HG03442 (cell line): Measurements from ENCODE around the gene WRAP73.

Experiments used
- ATAC-seq: cut with Tn5 transposase; IDR thresholded peaks from one replicate; pipeline ENCODE4 v1.9.1; 2021; ENCODE audit warnings: mild to moderate bottlenecking, moderate library complexity; ENCODE audit not compliant: unreplicated experiment

Gene WRAP73

DNA sequence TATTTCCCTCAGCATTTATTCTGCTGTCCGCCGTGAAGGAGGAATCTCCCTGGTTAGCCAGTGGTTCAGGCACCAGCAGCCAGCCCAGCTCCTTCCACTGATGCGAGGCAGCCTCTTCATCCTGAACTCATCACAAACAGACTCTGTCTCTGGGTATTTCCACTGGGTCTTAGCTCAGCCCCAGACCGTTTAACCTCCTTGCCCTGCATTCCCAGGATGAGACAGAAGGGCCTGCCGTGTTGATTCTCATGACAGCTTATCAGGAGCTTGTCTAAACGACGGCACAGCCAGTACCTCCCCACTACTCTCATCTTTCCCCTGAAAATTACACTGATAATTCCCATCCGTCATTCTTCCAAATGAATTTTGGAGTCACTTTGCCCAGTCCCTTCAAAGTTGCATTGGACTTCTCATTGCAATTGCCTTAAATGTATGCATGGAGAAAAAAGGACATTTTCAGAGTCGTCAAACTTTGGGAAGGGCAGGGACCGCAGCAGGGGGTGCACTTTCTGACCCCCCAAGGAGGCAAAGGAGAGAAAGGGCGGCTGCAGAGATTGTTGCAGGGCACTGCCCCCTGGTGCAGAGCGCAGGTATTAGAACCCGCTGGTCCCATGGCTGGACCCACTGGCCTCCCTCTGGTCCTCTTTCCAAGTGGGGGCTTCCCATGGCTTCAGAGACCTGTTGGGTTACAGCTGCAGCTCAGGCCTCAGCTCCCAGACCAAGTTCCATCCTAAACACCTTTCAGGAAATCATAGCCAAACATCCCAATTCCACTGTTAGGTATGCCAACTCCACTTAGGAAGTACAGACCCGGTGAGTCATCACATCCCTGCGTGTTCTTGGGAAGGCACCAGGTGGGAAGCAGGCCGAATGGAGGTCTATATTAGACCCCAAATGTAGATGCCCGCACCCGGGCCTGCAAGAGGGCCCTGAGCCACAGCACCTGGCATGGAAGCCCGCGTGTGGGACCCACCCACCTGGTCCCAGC is 34.9 kb downstream of the WRAP73 start:
- no peak for ATAC-seq

DNA sequence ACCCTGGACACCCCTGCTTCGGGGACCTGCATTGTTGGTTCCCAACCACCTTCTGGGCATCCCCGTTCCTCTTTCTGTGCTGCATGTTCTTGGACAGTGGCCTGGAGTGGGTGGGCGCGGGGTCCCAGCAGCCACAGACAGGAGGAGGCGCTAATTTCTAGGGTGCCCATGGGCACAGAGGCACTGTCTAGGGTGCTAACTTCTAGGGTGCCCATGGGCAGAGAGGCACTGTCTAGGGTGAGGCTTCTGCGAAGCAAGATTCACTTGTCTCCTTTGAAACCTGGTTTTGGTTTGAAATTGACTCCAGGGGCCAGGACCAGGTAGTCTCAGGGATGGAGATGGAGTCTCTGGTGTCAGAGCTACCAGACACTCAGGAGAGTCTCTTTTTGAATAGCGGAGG is 37.8 kb downstream of the WRAP73 start:
- ATAC-seq = no peak

DNA sequence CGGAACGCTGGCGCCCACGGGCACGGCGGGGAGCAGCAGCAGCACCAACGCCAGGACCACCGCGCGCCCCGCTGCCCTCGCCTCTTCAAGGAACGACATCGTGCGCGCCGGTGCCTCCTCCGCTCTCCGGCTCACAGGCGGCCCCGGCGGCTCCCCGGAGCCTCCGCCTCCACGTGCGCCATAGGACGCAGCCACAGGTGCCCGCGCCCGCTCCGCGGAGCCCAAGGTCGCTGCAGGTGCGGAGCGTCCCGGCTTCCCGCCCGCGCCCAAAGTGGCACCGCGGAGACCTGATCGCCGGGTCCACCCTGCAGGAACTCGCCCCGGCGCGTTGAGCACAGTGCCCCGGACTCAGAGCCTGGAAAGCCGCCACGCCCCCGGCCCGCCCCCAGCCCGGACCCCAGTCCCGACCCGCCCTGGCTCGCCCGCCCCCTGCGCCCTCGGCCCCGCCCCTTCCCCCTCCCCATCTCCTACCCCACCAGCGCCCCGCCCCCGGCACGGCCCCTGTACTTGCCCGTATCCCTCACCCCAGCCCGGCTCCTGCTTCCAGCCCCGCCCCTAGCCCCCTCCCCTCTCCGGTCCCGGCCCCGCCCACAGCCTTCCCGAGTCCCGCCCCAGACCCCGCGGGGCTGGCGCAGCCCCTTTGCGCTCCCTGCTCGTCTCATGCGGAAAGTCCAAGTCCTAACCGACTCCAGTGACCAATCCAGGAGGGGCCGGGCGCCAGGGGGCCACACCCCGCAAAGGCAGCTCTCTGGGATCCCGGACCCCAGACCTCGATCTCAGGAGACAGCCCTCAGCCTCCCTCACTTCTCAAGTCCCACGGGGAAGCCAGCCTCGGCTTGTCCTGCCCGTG is 38.5 kb downstream of the WRAP73 start, which contains the start of gene MEGF6:
Gene MEGF6, minus strand, starts transcription at position 339 of the 850 bp plus-strand sequence. Its CDS starts 240 bp downstream, at position 99.
- ATAC-seq = no peak

DNA sequence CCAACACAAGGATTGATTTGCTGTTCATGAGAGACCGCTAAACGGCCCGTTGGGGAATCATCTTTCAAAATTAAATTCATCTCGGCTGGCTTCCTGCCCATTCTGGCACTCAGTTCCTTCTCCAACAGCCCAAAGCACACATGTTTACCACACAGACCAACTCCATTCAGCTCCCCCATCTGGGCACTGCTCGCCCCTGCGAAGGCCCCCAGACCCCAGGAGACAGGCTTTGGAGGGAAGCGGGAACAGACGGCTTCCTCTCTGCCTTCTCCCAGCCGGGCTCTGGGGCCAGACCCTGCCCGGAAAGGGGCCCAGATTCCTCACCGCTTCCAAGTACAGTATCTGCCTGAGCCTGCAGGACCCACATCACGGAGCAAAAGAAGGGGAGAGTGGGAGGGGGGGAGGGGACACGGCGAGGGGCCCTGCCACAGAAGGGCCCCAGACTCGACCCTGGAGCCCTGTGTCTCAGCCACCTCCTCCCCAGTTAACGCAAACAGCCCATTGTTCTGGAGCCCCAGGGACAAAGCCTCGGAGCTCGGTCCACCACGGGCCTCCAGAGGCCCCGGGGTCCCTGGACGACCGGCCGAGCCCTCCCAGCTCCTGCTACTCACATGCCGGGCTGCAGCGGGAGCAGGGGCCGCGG is 39.3 kb downstream of the WRAP73 start:
- no peak for ATAC-seq

DNA sequence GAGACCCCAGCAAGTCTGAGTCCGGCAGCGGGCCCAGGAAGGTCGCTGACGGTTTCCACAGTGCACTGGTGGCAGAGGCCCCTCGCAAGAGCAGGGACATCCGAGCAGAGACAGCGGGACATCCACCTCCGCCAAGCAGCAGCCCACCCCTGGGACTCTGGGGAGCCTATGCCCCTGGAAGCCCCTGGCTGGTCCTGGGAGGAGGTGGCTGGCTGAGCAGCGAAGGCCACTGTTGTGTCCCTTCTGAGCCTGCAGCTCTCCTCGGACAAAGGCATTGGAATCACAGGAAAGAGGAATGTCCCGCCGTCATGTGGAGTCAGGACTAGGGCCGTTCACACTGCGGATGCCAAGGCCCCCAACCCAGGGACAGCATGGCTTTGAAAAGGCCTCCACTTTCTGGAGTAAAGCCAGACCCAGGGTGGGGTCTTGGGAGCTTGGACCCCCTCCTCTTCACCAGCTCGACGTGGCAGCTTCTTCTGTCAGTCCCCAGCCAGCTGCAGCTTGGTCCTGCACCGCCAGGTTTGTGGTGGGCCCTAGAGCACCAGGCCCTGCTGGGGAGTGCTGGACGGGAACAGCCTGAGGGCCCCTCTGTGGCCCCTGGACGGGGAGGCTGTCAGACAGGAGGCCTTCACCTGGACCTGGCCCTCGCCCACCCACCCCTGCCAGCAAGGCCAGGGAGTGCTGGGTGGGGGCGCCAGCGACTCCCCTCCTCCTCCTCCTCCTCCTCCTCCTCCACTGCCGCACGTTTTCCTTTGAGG is 40.0 kb downstream of the WRAP73 start:
- ATAC-seq = no peak

DNA sequence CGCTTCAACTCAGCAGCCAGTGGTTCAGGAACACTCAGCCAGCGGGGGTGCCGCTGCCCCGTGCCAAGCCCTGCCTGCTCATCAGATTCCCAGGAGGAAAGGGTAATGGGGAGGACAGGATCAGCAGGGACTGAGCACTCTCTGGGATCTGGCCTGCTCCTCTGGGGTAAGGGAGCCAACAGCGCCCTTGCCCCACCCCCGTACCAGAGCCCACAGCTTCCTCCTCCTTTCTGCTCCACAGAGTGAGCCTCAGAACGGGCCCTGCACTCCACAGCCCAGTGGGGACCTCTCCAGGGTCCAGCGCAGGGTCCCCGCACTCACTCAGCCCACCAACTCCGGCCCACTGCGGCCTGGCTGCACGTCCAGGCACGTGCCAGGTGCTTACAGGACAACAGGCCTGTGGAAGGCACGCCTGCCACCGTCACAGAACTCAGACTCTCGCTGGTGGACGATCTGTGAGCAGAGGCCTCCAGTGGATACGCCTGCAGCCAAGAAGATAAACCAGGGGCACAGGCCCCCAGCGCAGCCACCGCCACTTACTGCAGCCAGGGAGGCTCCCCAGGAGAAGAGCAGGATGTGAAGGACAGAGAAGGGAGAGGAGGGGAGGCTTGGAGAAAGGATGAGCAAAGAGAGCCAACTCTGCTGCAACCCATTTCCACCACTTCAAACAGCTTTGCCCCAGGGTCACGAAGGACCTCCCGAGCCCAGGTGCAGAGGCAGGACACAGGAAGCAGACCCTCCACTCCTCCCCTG is 40.7 kb downstream of the WRAP73 start:
- no peak for ATAC-seq

DNA sequence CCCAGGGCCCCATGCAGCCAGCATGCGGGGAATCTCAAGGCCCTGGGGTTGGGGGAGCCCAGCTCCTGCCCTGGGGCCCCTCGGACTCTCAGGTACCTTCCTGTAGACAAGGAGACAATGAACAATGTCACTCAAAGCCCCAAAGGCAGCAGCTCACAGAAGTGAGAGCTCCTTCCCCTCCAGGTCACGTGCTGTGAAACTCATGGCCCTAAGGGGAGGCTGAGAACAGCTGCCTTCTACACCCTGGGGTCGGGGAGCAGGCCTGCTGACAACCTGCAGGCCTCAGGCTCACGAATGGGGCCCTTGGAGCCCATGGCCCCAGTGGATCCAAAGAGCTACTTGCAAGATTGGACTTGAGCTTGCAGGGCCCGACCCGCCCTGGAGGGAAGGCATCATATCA is 41.7 kb downstream of the WRAP73 start:
- no peak for ATAC-seq

DNA sequence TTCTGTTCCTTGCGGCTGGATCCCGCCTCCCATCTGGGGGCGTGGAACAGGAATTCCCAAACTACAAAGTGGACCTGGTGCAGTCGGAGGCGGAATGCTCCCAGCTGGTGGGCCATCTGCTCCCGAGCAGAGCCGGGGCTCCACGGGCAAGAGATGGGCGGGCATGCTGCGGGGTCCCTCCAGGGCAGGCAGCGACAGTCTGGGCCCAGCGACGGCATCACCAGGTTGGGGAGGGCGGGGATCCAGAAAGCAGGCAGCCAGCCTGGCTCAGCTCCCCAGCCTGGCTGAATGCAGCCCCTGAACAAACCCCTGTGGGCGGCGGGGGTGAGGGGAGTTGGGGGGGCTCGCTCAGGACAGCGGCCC is 42.2 kb downstream of the WRAP73 start:
- ATAC-seq = no peak

DNA sequence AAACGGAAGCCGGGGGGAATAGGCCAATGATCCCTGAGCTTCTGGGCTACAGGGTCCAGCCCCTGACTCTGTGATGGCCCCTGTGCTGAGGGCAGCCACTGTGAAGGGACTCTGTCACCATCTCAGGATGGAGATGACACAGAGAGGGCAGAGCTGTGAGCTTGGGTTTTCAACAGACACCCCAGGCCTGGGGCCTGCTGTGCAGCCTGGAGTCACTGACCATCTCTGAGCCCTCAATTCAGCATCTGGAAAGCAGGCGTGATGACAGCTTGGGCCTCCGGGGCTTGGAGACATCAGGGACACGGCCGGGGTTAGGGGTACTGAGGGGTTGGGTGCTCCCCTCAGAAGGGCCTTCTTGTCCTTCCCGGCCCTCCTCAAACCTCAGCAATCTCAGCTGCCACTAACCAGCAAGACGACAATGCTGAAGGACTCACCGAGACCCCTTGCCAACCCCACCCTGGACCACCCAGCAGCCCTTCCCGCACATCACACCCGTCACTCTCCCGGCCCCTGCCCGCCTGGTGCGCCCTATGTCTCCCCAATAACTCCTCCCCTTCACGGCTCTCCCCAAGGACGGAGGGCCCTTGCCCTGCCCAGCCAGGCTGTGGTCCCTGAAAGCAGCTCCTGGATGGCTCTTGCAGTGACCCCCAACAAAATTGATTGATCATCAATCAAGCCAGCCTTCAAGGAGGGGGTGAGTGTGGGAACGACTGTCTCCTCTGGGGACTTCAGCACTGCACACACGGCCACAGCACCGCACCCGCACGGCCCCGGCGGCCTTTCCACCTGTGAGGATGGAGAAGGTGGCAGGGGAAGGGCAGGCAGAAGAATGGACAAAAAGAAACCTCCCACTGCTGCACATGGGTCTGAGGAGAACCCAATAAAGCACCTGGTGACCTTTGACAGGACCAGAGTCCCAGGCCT is 42.9 kb downstream of the WRAP73 start:
- no peak for ATAC-seq

DNA sequence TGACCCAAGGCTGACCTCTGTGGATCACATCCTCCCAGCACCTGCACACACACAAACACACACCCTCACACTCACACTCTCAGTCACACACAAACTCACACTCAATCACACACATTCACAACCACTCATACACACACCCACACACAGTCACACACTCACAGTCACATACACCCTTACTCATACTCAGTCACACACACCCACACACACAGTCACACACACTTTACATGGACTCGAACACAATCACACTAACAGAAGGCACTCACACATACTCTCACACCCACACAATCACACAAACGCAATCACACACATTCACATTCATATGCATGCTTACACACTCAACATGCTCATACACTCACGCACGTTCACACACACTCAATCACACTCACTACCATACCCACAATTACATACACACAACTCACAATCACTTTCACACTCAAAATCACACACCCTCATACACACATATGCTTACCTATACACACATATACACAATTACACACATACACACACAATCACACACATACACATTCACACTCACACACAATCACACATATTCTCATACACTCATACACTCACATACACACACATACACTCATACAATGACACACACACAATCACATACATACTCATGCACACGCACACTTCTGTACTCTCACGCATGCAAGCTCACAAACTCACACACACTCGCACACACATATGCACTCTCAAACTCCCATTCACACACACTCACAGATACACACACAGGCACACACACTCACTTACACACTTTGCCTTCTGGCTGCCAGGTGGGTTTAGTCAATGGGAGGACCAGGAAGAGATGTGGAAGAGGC is 44.7 kb downstream of the WRAP73 start:
- no peak for ATAC-seq

DNA sequence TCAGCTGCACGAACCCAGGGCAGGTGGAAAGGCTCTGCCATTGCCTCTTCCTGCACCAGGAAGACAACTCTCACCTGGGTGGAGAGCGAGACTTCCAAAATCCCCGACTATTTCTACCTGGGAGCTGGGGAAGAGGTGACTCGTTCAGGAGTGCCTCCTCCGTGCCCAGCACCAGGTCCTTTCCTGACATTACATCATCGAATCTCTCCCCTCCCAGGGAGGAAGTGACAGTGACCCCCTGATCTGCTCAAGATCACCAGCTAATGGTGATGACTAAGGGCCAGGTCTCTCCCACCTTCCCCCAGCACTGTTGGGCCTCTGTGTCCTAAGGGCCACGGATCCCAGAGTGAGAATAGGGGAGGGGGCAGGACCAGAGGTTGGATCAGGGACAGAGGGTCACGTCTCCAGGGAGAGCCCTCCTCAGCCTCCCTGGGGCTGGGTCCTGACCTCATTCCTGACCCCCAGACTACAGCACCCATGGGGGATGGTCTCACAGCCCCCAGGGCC is 45.4 kb downstream of the WRAP73 start:
- no peak for ATAC-seq

DNA sequence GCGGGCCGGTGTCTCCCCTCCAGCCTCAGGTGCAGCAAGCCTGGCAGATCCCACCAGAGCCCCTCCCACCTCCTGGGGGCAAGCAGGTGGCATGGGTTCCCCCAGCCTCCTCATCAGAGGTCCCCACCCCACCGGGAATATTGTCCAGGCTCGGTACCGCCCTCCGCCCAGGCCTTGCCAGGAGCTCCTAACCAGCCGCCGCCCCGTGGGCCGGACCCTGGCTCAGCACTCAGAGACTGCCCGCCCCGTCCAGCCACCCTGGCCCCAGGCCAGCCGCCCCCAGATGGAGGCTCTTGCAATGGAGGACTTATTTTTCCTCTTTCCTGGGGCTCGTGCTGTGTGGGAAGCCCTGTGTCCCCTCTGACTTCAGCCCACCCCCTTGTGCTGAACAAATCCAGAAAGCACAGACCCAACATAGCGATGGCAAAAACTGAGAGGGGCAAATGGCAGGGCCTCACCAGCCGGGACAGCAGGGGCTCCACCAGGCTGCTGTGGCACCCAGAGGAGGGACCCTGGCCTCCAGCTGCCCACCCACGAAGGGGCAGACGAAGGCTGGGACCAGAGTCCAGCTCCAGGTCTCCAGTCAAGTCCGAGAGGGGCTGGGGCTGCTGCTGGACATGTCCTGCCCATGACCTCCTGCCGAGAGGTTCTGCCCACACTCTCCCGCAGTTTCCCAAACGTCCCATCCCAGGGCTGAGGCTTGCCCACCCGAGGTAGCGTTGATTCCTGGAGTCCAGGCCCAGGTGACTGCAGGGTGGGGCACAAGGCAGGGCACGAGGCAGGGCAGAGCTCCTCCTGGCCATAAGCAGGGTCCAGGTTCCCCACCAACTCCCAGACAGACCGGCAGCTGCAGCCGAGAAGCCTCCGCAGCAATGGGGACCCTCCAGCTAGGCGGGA is 46.1 kb downstream of the WRAP73 start:
- ATAC-seq = no peak

DNA sequence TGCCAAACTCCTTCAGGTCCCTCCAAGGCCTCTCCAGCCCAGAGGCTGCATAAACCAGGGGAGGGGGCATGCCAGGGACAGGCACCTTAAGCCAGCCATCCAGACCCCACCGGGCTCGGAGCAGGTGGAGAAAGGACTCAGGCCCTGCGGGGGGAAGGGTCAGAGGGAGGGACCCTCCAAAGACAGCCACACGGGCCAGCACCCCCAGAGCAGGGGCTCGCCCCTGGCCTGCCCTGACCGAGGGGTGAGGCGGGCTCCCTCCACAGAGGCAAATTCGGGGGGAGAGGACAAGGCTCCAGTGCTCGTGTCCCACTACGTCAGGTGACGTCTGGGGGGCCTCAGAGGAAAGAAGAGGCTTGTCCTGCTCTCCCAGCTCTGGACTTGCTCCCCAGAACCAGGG is 46.7 kb downstream of the WRAP73 start:
- ATAC-seq = no peak

DNA sequence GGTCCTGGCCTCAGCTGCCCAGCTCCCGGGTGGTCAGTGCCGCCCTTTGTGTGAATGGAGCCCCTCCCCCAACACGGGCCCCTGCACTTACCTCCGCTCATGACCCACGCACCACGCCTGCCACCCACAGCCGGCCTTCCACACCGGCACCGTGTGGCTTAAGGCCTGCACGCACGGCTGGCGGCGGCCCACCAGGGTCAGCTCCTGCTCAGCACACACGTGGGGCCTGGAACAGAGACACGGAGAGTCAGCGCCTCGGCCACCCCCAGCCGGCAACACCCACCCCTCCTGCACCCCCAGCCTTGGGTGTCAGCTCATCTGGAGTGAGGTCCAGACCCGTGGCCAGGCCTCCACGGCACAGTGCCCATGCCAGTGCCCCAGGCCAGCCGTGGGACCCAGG is 47.5 kb downstream of the WRAP73 start:
- ATAC-seq = no peak

DNA sequence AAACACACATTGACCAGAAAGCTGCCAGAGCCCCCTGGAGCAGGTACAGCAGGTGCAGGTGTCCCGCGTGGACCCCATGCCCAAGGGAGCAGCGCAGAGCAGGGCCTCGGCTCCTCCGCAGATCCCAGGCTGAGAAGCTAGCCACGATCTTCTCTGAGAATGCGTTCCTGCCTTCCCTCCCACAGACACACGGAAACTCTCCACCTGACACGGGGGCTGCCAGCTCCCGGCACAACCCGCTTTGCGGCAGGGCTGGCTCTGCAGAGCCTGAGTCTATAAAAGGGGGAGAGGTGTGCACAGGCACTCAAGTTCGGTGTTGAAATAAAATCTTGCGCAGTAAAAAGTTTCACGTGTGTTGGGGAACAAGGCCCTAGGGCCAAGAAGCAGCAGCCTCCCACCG is 48.2 kb downstream of the WRAP73 start:
- ATAC-seq = no peak

DNA sequence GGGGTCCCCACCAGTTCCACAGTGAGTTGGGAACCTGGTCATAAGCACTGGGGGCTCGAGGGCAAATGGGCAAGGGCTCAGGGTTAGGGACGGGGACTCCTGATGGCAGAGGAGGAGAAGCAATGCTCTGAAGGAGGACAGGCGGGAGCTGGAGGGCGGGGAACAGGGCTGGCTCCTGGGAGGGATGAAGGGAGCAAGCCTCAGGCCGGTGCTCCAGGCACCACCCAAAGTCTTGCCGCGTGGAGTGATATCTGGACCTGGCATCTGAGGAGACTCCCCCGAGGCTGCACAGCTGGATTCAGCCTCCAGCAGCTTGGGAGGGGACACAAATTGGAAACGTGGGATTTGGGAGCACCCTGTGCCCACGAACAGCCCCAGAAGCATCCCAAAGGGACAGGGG is 49.5 kb downstream of the WRAP73 start:
- no peak for ATAC-seq

DNA sequence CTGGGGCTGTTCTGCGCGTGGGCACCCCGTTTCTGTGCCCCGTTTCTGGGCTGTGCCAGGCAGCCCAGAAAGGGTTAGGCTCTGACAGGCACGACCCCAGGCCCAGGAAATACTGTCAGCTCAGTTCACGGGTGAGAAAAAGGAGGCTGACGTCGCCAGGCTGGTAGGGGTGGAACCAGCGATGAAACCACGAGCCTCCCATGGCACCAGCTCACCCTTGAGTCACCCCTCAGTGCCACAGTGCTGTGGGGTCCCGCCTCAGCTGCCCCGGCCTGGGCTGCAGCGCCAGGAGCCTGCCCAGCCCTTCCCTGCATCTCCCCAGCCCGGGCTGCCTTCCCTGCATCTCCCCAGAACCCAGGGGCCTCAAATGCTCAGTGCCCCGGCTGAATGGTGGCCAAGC is 50.1 kb downstream of the WRAP73 start:
- ATAC-seq = no peak
